Fibroblast of mammary gland (primary cell): ENCODE data around the gene MAFG.

ENCODE experiments used
- DNase-seq: peaks from one replicate; pipeline ENCODE4 v3.0.0-alpha.2; 2010; ENCODE audit warnings: low read depth
- H3K4me3 ChIP-seq: 2 replicates; pipeline ENCODE4 v1.5.1; 2011; ENCODE audit warnings: low read depth, mild to moderate bottlenecking, low read length, moderate library complexity; ENCODE audit not compliant: control insufficient read depth
- TF ChIP-seq, protein P1 (sequence below): conservative IDR thresholded peaks from 2 replicates; pipeline ENCODE4 v1.5.1; 2011; ENCODE audit warnings: low read depth, low read length, inconsistent platforms; ENCODE audit not compliant: control insufficient read depth, insufficient read depth

MAFG gene

DNA sequence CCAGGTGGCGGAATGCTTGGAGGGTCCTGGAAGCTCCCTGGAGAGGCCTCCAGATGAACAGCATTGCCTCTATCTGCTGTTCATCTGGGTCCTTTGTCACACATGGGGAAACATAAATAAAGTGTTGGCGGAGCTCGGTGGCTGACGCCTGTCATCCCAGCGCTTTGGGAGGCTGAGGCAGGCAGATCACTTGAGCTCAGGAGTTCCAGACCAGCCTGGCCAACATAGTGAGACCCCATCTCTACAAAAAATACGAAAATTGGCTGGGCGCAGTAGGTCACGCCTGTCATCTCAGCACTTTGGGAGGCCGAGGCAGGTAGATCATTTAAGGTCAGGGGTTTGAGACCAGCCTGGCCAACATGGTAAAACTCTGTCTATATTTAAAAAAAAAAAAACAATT is 17.3 kb upstream of the MAFG start:
- TF ChIP-seq, protein P1, sequence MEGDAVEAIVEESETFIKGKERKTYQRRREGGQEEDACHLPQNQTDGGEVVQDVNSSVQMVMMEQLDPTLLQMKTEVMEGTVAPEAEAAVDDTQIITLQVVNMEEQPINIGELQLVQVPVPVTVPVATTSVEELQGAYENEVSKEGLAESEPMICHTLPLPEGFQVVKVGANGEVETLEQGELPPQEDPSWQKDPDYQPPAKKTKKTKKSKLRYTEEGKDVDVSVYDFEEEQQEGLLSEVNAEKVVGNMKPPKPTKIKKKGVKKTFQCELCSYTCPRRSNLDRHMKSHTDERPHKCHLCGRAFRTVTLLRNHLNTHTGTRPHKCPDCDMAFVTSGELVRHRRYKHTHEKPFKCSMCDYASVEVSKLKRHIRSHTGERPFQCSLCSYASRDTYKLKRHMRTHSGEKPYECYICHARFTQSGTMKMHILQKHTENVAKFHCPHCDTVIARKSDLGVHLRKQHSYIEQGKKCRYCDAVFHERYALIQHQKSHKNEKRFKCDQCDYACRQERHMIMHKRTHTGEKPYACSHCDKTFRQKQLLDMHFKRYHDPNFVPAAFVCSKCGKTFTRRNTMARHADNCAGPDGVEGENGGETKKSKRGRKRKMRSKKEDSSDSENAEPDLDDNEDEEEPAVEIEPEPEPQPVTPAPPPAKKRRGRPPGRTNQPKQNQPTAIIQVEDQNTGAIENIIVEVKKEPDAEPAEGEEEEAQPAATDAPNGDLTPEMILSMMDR, result no peak
- no peak overlapping the region for H3K4me3 ChIP-seq
- no peak for DNase-seq

DNA sequence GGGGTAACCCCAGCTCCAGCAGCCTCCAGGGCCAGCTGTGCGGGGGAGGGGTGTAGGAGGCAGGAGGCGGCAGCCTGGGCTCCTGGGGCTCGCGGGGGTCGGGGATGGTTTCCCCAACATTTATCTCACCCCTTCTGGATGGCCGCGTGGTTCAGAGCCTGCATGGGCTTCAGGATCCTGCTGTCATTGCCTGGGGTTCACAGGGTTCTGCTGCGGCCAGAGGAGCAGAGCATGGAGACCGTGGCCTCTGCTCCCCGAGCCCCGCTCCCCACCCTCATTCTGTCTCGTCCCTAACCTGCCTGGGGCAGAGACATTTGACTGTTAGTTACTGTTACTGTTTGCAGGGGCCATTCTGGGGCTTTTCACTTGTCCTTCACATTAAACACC is 14.6 kb upstream of the MAFG start:
- H3K4me3 ChIP-seq, result no peak overlapping the region
- no peak for DNase-seq
- TF ChIP-seq, protein P1, result no peak

DNA sequence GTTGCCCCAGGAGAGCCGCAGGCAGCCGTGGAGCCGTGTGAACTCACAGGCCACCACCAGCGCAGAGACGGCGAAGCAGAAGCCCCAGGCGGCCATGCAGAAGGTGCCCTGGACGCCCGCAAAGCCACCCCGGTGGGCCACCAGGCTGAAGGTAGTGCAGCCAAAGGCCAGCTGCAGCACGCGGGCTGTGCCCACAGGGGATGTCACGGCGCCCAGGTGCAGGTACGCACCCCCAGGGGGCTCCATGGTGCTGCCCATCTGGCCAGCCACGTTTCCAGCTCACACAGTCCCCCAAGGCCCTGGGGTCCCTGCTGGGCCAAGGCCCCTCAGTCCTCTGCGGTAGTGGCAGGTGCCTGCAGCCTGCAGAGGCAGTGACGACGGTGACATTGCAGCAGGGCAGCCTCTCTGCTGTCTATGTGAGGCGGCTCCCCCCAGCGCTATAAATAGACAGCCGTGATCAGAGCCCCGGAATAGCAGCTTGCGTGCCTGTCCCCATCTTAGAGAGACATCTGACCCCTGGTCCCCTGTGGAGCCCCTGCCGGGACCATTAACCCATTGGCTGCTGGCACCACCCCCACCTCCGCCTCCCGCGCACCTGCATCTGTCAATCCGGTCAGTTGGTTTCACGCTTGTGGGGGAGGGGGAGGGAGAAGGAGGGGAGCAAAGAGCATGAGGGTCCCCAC is 14.1 kb upstream of the MAFG start:
- no peak overlapping the region for H3K4me3 ChIP-seq
- TF ChIP-seq, protein P1, result no peak
- DNase-seq, result no peak

DNA sequence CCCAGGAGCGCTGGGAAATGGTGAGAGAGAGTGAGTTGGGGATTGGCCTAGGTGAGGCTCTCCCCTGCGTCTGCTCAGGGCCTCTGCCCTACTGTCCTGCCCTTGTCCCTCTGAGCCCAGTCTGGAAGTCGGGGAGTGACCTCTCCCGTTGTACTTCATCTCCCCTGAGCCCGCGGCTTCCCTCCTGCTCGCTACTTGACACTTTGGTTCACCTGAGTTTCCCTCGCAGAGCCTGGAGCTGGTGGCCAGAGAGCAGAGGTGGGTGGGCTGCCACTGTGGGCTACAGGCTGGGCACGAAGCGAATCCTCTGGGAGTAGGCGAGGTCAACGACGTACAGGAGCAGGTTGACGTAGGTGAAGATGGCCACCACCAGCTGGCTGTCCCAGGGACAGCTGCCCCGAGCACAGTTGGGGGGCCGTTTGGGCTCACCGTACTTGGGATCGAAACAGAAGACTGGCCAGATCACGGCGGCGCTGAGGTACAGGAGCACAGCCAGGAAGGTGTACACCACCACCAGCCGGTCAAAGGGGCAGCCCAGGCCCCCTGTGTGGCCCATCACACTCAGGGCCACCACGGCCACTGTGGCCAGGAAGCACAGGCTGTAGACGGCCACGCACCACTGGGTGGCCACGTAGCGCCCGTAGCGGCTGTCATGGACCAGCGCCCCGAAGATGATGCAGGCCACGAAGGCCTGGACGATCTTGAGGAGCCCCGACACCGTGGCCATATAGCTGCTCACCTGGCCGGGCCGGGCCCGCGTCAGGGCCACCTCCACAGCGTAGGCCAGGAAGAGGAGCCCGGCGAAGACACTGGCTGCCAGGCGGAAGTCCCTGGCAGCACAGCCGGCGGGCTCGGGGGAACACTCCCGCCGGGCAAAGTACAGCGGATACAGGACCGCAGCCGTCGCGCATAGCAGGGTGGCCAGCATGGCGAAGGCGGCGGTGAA is 13.3 kb upstream of the MAFG start:
- no peak for DNase-seq
- H3K4me3 ChIP-seq, result no peak overlapping the region
- TF ChIP-seq, protein P1, result no peak

DNA sequence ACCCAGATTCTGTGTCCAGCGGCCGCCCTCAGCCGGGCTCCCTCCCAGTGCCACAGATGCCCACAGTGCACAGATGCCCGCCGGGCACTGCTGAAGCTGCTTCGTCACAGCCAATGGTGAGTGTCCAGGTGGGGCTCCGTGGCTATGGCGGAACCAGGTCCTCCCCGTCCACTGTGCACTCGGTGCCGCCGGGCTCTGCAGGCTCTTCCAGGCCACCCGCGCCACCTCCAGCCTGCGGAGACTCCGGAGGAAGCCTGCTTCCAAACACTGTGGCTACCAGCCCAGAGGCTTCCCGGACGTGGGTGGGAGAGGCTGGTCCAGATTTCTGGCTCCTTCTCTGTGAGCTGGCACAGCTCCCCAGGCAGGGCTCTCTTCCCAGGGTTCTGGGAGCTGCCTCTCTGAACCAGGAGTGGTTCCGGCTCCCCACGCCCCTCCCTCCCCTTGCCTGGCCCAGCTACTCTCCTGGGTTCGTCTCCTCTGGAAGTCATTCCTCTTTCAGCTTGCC is 12.4 kb upstream of the MAFG start:
- no peak overlapping the region for H3K4me3 ChIP-seq
- peak; percentile 21 for DNase-seq
- TF ChIP-seq, protein P1, result no peak

DNA sequence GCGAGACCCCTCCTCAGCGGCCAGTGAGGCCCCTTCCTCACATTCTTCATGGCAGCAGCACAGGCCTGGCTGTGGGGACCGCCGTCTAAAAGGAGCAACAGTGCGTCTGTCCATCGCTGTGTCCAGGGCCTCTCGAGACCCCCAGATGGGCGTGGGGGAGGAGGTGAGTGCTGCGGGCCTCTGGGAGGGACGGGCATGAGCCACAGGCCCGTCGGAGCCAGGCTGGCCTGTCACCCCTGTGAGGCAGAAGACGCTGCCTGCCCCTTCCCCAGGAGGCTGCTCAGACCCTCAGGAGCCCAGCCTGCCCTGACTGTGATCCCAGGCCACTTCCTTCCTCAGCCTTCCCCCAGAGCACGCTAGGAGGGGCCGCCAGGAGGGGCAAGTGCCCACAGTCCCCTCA is 11.7 kb upstream of the MAFG start:
- no peak for DNase-seq
- no peak overlapping the region for H3K4me3 ChIP-seq
- TF ChIP-seq, protein P1, result no peak
